DND-41 (cell line): ENCODE measurements around the gene PSME3IP1.

ENCODE experiments used
- ATAC-seq: fragments of 200-7000 bp; cut with Tn5 transposase; 3 replicates; pipeline ENCODE4 v1.9.1; 2021; ENCODE audit warnings: low read depth; ENCODE audit not compliant: insufficient read depth
- DNase-seq: peaks from one replicate; pipeline ENCODE4 v3.0.0-alpha.2; 2020
- H2AFZ ChIP-seq: 2 replicates; pipeline ENCODE4 v1.6.0; 2012; ENCODE audit warnings: low read depth, low read length
- H3K27ac ChIP-seq: 2 replicates; pipeline ENCODE4 v1.5.1; 2012; ENCODE audit warnings: low read length, inconsistent platforms
- H3K27me3 ChIP-seq: fragments of 200-600 bp; sonication (generic); 2 replicates; pipeline ENCODE4 v1.6.0; 2012; ENCODE audit warnings: low read length, mild to moderate bottlenecking, inconsistent platforms; ENCODE audit not compliant: insufficient read depth, poor library complexity
- H3K36me3 ChIP-seq: 2 replicates; pipeline ENCODE4 v1.5.1; 2012; ENCODE audit warnings: low read length, inconsistent platforms; ENCODE audit not compliant: insufficient read depth
- H3K4me1 ChIP-seq: 2 replicates; pipeline ENCODE4 v1.5.1; 2012; ENCODE audit warnings: mild to moderate bottlenecking, low read length; ENCODE audit not compliant: insufficient read depth
- H3K4me2 ChIP-seq: 2 replicates; pipeline ENCODE4 v1.6.0; 2012; ENCODE audit warnings: mild to moderate bottlenecking, moderate library complexity, low read length, inconsistent platforms; ENCODE audit not compliant: insufficient read depth
- H3K4me3 ChIP-seq, 2 experiments: fragments of 200-600 bp in 1 of 2; shearing (Covaris generic) in 1 of 2; 2 replicates each; pipeline ENCODE4 v1.5.1; 2012 to 2016; ENCODE audit warnings: inconsistent platforms in 2 of 2, low read length in 2 of 2, mild to moderate bottlenecking in 2 of 2, low read depth in 1 of 2, moderate library complexity in 1 of 2
- H3K79me2 ChIP-seq: 2 replicates; pipeline ENCODE4 v1.6.0; 2012; ENCODE audit warnings: low read length, inconsistent platforms; ENCODE audit not compliant: insufficient read depth
- H3K9ac ChIP-seq: 2 replicates; pipeline ENCODE4 v1.6.0; 2012; ENCODE audit warnings: low read depth, mild to moderate bottlenecking, inconsistent platforms, low read length, moderate library complexity
- H3K9me3 ChIP-seq: 2 replicates; pipeline ENCODE4 v1.5.1; 2012; ENCODE audit warnings: low read length, moderate library complexity, mild to moderate bottlenecking, inconsistent platforms; ENCODE audit not compliant: insufficient read depth, severe bottlenecking
- H4K20me1 ChIP-seq: 2 replicates; pipeline ENCODE4 v1.6.0; 2012; ENCODE audit warnings: low read length; ENCODE audit not compliant: insufficient read depth
- CTCF ChIP-seq: IDR thresholded peaks from 2 replicates; pipeline ENCODE4 v1.5.1; 2012; ENCODE audit warnings: borderline replicate concordance, low read length, moderate library complexity, mild to moderate bottlenecking; ENCODE audit not compliant: poor library complexity, severe bottlenecking; ENCODE audit errors: extremely low read depth
- EZH2 ChIP-seq: IDR thresholded peaks from 3 replicates; pipeline ENCODE4 v1.6.1; 2012; ENCODE audit warnings: borderline replicate concordance, low read depth, mild to moderate bottlenecking, moderate library complexity, low read length, inconsistent platforms; ENCODE audit not compliant: severe bottlenecking

PSME3IP1 gene

GRCh38 chr16:57179215-57179828 is 6.5 kb downstream of the PSME3IP1 start:
- Histone ChIP-seq H4K20me1 (peaks cover 15% of the 10 kb centered on the region; the same call in 1 of the 2 replicates), H3K27me3 (no peaks in the 10 kb centered on the region), H3K9me3 (no peaks in the 10 kb centered on the region), H3K4me2 (no peak overlapping the region), H3K9ac (no peak overlapping the region), H2AFZ (no peak overlapping the region), H3K27ac (no peak overlapping the region), H3K79me2 (peaks cover 75% of the 10 kb centered on the region), H3K36me3 (peaks cover 12% of the 10 kb centered on the region), H3K4me3 (no peak overlapping the region), H3K4me1 (peaks cover 16% of the 10 kb centered on the region)
- ATAC-seq, result no peak
- DNase-seq, result no peak
- TF ChIP-seq CTCF, result no peak
- TF ChIP-seq EZH2, result no peak

- H2AFZ ChIP-seq, result no peak overlapping the region
- ATAC-seq (no peak), DNase-seq (no peak)
- H3K27me3 ChIP-seq, result no peaks in the 10 kb centered on the region
- H3K79me2 ChIP-seq, result peaks cover 70% of the 10 kb centered on the region
- TF ChIP-seq CTCF (no peak), EZH2 (no peak)
- peaks cover 14% of the 10 kb centered on the region for H3K36me3 ChIP-seq
- no peak overlapping the region for H3K9ac ChIP-seq
- H3K4me2 ChIP-seq, result no peak overlapping the region
- H3K9me3 ChIP-seq, result no peaks in the 10 kb centered on the region
- H4K20me1 ChIP-seq, result peaks cover 15% of the 10 kb centered on the region; the same call in 1 of the 2 replicates
- H3K4me1 ChIP-seq, result peaks cover 11% of the 10 kb centered on the region
- no peak overlapping the region for H3K4me3 ChIP-seq
- no peak overlapping the region for H3K27ac ChIP-seq
Measured at GRCh38 chr16:57178793-57179212, 7.0 kb downstream of the PSME3IP1 start.

- Histone ChIP-seq H3K4me2 (no peak overlapping the region), H3K9ac (no peak overlapping the region), H3K9me3 (no peaks in the 10 kb centered on the region), H3K27ac (no peak overlapping the region), H4K20me1 (peaks cover 15% of the 10 kb centered on the region; the same call in 1 of the 2 replicates), H3K4me3 (no peak overlapping the region), H3K36me3 (peaks cover 20% of the 10 kb centered on the region), H2AFZ (no peak overlapping the region), H3K27me3 (no peaks in the 10 kb centered on the region), H3K4me1 (peaks cover 5% of the 10 kb centered on the region; the same call in 1 of the 2 replicates), H3K79me2 (peaks cover 64% of the 10 kb centered on the region)
- TF ChIP-seq CTCF (no peak), EZH2 (no peak)
- no peak for ATAC-seq
- DNase-seq, result no peak
Measured at GRCh38 chr16:57178196-57178595, 7.6 kb downstream of the PSME3IP1 start.
